ENCODE data around the gene STX2.

GRCh38 chr12:130813949-130814348, 25.1 kb downstream of the STX2 start:
- TF ChIP-seq POLR2A (IDR thresholded peaks at IDR 0.05) (no peak), CTCF (IDR thresholded peaks at IDR 0.05) (no peak)
